GM13976 (cell line): ENCODE measurements around the gene KCNT2.
"Not testable (repeated sequence)": the region's sequence is repeated elsewhere in the genome, so short reads cannot be mapped to it uniquely, and the experiment has no call there.

ENCODE experiments used
- DNase-seq: peaks from one replicate; pipeline ENCODE4 v3.0.0; 2012; ENCODE audit warnings: low spot score
- in situ Hi-C: fragments of 300-500 bp; cut with MboI; formaldehyde crosslinking; loops from one replicate; pipeline ENCODE4 v1.12.0; 2022; ENCODE audit warnings: low sequenced_read_pairs, mixed read lengths, inconsistent platforms; ENCODE audit not compliant: unreplicated experiment
- TF ChIP-seq, protein P1 (sequence below): IDR thresholded peaks from 2 replicates; pipeline ENCODE4 v1.5.1; 2012; ENCODE audit warnings: borderline replicate concordance, mild to moderate bottlenecking; ENCODE audit not compliant: insufficient read depth; ENCODE audit errors: extremely low read depth, missing control alignments, control extremely low read depth

Gene KCNT2

DNA sequence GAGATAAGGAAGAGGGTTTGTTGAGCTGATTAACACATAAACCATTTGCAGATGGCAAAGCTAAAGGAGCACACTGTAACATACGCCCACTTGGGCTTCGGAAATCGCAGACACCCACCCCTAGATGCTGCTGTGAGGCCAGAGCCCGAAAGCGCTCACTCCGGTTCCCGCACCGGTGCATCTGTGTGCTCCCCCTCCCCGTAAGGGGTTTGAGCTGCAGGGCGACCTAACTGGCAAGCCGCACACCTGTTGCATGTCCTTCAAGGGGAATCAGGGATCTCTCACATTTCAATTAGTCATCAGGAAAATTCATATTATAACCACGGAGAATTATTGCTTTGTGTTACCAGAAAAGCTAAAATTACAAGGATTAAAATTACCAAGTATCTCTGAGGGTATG lies 42.2 kb upstream of the KCNT2 start:
- in situ Hi-C loops = no loop called here
- DNase-seq = no peak
- TF ChIP-seq, protein P1, sequence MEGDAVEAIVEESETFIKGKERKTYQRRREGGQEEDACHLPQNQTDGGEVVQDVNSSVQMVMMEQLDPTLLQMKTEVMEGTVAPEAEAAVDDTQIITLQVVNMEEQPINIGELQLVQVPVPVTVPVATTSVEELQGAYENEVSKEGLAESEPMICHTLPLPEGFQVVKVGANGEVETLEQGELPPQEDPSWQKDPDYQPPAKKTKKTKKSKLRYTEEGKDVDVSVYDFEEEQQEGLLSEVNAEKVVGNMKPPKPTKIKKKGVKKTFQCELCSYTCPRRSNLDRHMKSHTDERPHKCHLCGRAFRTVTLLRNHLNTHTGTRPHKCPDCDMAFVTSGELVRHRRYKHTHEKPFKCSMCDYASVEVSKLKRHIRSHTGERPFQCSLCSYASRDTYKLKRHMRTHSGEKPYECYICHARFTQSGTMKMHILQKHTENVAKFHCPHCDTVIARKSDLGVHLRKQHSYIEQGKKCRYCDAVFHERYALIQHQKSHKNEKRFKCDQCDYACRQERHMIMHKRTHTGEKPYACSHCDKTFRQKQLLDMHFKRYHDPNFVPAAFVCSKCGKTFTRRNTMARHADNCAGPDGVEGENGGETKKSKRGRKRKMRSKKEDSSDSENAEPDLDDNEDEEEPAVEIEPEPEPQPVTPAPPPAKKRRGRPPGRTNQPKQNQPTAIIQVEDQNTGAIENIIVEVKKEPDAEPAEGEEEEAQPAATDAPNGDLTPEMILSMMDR = no peak

DNA sequence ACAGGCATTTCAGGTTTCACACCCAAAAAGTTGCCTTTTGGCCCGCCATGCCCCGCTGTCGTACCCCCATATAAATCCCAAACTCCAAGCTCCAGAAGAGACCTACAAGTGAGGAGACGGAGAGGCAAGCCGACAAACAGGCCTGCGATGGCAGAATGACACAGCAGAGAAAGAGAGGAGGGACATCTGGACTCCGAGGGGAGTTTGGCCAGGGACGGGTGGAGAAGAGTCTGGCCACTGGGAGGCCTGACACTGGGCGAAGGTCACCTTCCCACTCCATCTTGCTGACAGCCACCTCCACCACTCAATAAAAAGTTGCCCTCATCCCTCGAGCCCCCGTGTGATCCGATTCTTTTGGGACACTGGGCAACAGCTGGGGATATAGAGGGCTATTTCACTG lies 41.8 kb upstream of the KCNT2 start:
- in situ Hi-C loops = no loop called here
- DNase-seq = no peak
- TF ChIP-seq, protein P1 = no peak

DNA sequence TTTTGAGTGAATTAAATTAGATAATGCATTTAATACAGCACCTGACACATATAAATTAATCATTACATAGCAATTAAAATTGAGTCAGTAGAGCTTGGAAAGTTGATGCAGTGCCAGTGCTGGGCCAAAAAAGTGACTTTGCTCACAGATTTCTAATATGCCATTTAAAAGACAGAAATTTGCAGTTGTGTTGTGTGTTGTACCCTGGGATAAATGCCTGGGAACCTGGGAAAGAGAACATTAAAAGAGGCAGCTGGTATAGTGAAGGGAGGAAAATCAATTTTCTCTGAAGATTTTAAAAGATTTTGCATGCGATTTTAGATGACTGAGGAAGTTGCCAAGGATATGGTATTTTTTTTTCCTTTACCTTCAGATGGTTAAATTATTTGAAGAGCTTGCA lies 32.7 kb upstream of the KCNT2 start:
- no peak for DNase-seq
- in situ Hi-C loops = no loop called here
- TF ChIP-seq, protein P1 = no peak

DNA sequence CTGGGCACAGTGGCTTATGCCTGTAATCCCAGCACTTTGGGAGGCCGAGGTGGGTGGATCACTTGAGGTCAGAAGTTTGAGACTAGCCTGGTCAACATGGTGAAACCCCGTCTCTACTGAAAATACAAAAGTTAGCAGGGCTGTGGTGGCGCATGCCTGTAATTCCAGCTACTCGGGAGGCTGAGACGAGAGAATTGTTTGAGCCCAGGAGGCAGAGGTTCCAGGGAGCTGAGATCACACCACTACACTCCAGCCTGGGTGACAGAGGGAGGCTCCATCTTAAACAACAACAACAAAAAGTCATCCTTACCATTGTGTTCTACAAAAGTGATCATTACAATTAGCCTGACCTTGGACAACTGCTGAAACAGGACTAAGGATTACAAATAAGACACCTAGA lies 31.1 kb upstream of the KCNT2 start:
- DNase-seq, in situ Hi-C loops: not testable (repeated sequence)

DNA sequence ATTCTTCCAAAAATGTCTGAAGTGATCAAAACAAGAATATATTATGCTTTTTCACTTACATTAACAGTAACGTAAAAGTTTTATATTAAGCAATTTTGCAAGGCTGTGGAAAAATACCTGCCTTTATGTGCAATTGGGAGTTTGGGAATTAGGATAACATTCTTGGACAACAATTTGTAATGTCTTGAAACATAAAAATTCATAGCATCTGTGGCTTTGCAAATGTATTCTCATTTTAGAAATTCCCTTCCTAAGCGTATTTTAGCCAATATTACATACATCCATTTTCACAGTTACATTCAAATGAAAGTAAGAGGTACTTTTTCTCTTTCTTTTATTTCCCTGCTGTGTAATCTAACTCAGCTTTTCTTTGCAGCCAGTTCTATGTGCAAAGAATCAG lies 30.2 kb upstream of the KCNT2 start:
- in situ Hi-C loops = no loop called here
- TF ChIP-seq, protein P1 = no peak
- no peak for DNase-seq

DNA sequence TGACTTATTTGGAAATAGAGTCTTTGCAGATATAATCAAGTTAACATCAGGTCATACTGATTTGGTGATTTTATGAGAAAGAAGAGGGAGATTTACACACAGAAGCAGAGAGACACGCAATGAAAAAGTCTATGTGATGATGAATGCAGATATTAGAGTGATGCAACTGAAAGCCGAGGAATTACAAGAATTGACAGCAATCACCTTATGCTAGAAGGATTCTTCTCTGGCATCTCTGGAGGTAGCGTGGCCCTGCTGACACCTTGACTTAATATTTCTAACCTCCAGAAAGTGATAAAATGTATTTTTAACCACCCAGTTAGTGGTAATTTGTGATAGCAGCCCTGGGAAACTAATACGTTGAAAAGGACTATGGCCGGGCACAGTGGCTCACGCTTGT lies 29.4 kb upstream of the KCNT2 start:
- TF ChIP-seq, protein P1 = no peak
- in situ Hi-C loops = no loop called here
- DNase-seq = no peak

DNA sequence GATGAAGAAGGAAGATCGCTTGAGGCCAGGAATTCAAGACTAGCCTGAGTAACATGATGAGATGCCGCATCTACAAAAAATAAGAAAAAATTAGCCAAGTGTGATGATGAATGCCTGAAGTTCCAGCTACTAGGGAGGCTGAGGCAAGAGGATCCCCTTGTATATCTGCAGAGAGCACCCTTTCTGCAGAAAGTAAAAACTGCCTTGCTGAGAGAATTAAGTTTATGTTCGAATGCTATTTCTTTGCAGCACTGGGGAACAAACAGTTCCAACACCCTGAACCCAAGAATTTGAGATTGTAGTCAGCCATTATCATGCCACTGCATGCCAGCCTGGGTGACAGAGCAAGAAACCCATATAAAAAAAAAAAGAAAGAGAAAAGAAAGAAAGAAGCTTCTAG lies 20.6 kb upstream of the KCNT2 start:
- TF ChIP-seq, protein P1 = no peak
- no peak for DNase-seq
- in situ Hi-C loops = no loop called here
